Activated CD8-positive, alpha-beta T cell treated with anti-CD3 and anti-CD28 coated beads for 36 hours (primary cell): Measurements from ENCODE around the gene AATK. TPM values are rescaled to one million over a fixed set of nuclear protein-coding genes. Genes with fewer than 3 reads are reported as not detected.

Experiments used
- ATAC-seq: fragments of 200-7000 bp; cut with Tn5 transposase; one replicate; pipeline ENCODE4 v1.10.0; 2021; ENCODE audit warnings: mild to moderate bottlenecking, moderate library complexity
- CTCF ChIA-PET: fragments of 350-600 bp; sonication (Branson Sonifier 250); formaldehyde crosslinking; loops from one replicate; lab custom pipeline; 2021; ENCODE audit warnings: antibody characterized with exemption; lab: Charles Lee
- POLR2A ChIA-PET: fragments of 350-600 bp; sonication (Branson Sonifier 250); formaldehyde crosslinking; loops from one replicate; lab custom pipeline; 2021; ENCODE audit warnings: antibody characterized with exemption; lab: Charles Lee
- DNase-seq: peaks from one replicate; pipeline ENCODE4 v3.0.0-alpha.2; 2020
- H3K27ac Mint-ChIP-seq: one replicate; pipeline ENCODE4 v1.8.0; 2021; ENCODE audit warnings: mild to moderate bottlenecking, mixed read lengths
- H3K27me3 Mint-ChIP-seq: one replicate; pipeline ENCODE4 v1.8.0; 2021; ENCODE audit warnings: mixed read lengths
- H3K36me3 Mint-ChIP-seq: one replicate; pipeline ENCODE4 v1.8.0; 2021; ENCODE audit warnings: low read depth, mixed read lengths
- H3K4me1 Mint-ChIP-seq: one replicate; pipeline ENCODE4 v1.8.0; 2021; ENCODE audit warnings: low read depth, mixed read lengths
- H3K4me3 Mint-ChIP-seq: one replicate; pipeline ENCODE4 v1.8.0; 2021; ENCODE audit warnings: mild to moderate bottlenecking, moderate library complexity, mixed read lengths
- H3K9me3 Mint-ChIP-seq: one replicate; pipeline ENCODE4 v1.8.0; 2021; ENCODE audit warnings: mixed read lengths
- CTCF ChIP-seq: fragments of 200-600 bp; IDR thresholded peaks from one replicate; pipeline ENCODE4 v1.8.0; 2022; ENCODE audit warnings: antibody characterized with exemption, mild to moderate bottlenecking
- intact Hi-C: fragments of 100-400 bp; cut with micrococcal nuclease; formaldehyde crosslinking; loops from one replicate; pipeline ENCODE4 v1.10.0; 2022
- total RNA-seq, 2 experiments: library from RNA; stranded (reverse); gene quantifications; one replicate each; pipeline ENCODE4 v1.2.3, GENCODE V29; 2021

Gene AATK
- total RNA-seq, 2 experiments from 2014 or later = 0.63 to 0.98 TPM

- Mint-ChIP-seq H3K36me3 (no peaks in the 10 kb centered on the region), H3K4me1 (no peaks in the 10 kb centered on the region), H3K27me3 (no peaks in the 10 kb centered on the region), H3K9me3 (no peaks in the 10 kb centered on the region), H3K4me3 (no peak overlapping the region), H3K27ac (no peak overlapping the region)
- intact Hi-C loops = no loop called here
- POLR2A ChIA-PET = interaction anchor here (1.3 kb wide), 1 partner anchor 10 kb away, joined by 3 read pairs; no protein-coding TSS in a partner anchor
- CTCF ChIA-PET = interaction anchor here (1.4 kb wide), 1 partner anchor 107 kb away, joined by 3 read pairs; no protein-coding TSS in a partner anchor
- TF ChIP-seq CTCF = no peak
- ATAC-seq (no peak), DNase-seq (no peak)
These were observed 36.2 kb downstream of the AATK start for GRCh38 chr17:81129711-81130367.

GRCh38 chr17:81129289-81129688, 36.7 kb downstream of the AATK start:
- POLR2A ChIA-PET = interaction anchor here (1.3 kb wide), 1 partner anchor 10 kb away, joined by 3 read pairs; no protein-coding TSS in a partner anchor
- H3K36me3 Mint-ChIP-seq = no peaks in the 10 kb centered on the region
- no peak overlapping the region for H3K27ac Mint-ChIP-seq
- H3K9me3 Mint-ChIP-seq = no peaks in the 10 kb centered on the region
- intact Hi-C loops = no loop called here
- DNase-seq = no peak
- CTCF ChIA-PET = interaction anchor here (1.4 kb wide), 1 partner anchor 106 kb away, joined by 3 read pairs; no protein-coding TSS in a partner anchor
- no peaks in the 10 kb centered on the region for H3K4me1 Mint-ChIP-seq
- H3K27me3 Mint-ChIP-seq = no peaks in the 10 kb centered on the region
- no peak for TF ChIP-seq CTCF
- H3K4me3 Mint-ChIP-seq = no peak overlapping the region
- no peak for ATAC-seq

GRCh38 chr17:81128774-81129173, 37.2 kb downstream of the AATK start:
- no peaks in the 10 kb centered on the region for H3K9me3 Mint-ChIP-seq
- POLR2A ChIA-PET = interaction anchor here (1.3 kb wide), 1 partner anchor 9 kb away, joined by 3 read pairs; no protein-coding TSS in a partner anchor
- H3K4me1 Mint-ChIP-seq = no peaks in the 10 kb centered on the region
- H3K27ac Mint-ChIP-seq = no peak overlapping the region
- CTCF ChIA-PET = no interaction called here
- no peak for TF ChIP-seq CTCF
- DNase-seq (no peak), ATAC-seq (no peak)
- H3K27me3 Mint-ChIP-seq = no peaks in the 10 kb centered on the region
- intact Hi-C loops = no loop called here
- H3K36me3 Mint-ChIP-seq = no peaks in the 10 kb centered on the region
- H3K4me3 Mint-ChIP-seq = no peak overlapping the region

GRCh38 chr17:81128338-81128737, 37.7 kb downstream of the AATK start:
- H3K4me1 Mint-ChIP-seq = no peaks in the 10 kb centered on the region
- no peaks in the 10 kb centered on the region for H3K27me3 Mint-ChIP-seq
- CTCF ChIA-PET = no interaction called here
- no peak for TF ChIP-seq CTCF
- H3K27ac Mint-ChIP-seq = no peak overlapping the region
- POLR2A ChIA-PET = no interaction called here
- H3K36me3 Mint-ChIP-seq = no peaks in the 10 kb centered on the region
- no peaks in the 10 kb centered on the region for H3K9me3 Mint-ChIP-seq
- DNase-seq (no peak), ATAC-seq (no peak)
- H3K4me3 Mint-ChIP-seq = no peak overlapping the region
- intact Hi-C loops = no loop called here

- POLR2A ChIA-PET = interaction anchor here (0.6 kb wide), 1 partner anchor 77 kb away, joined by 3 read pairs; no protein-coding TSS in a partner anchor
- H3K4me3 Mint-ChIP-seq = no peak overlapping the region
- no peak for TF ChIP-seq CTCF
- no peaks in the 10 kb centered on the region for H3K27me3 Mint-ChIP-seq
- no peaks in the 10 kb centered on the region for H3K9me3 Mint-ChIP-seq
- intact Hi-C loops = no loop called here
- ATAC-seq = no peak
- no peaks in the 10 kb centered on the region for H3K36me3 Mint-ChIP-seq
- no peak for DNase-seq
- H3K4me1 Mint-ChIP-seq = no peaks in the 10 kb centered on the region
- CTCF ChIA-PET = no interaction called here
- no peak overlapping the region for H3K27ac Mint-ChIP-seq
These were observed 38.4 kb downstream of the AATK start for GRCh38 chr17:81127526-81128177.
